ENCODE data around the gene PCDH1.

Gene PCDH1

DNA sequence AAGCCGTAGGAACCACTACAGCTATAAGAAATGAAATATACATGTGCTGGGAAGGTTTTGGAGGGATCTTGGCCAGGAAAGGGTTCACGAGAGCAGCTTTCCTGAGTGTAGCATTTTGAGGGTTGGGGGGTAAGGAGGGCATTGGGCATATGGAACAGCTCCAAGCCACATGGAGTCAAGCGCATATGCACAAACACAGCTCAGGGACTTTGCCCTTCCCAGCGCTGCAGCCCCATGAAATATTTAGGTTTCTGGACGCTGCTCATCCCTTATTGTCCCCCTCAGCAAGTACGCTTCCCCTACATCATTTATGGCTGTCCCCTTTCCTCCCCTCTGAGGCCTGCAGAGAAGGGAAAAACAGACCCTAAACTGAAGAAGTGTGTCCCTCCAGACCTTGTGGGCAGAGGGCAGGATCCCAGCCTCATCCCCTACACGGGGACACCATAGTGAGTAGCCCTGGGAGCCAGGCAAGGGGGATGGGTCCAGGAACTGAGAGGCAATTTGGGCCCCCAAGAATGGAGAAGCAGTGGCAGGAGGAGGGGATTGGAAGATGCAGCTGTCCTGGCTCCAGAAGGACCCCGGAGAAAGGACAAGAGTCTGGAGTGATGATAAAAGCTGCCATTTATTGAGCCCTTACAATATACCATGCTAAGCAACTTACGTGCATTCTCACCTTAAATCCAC is 33.7 kb downstream of the PCDH1 start:
- H2AFZ ChIP-seq (ENCODE audit: low read length): no peak overlapping the region
- no peaks in the 10 kb centered on the region for H3K9me2 ChIP-seq (replicated peaks; ENCODE audit: low read depth, low read length)
- no peak overlapping the region for H3K9ac ChIP-seq (ENCODE audit: low read depth, low read length, poor library complexity, severe bottlenecking)
- H3K79me2 ChIP-seq (ENCODE audit: insufficient read depth, low read length): no peaks in the 10 kb centered on the region
- TF ChIP-seq EZH2phosphoT487 (IDR thresholded peaks at IDR 0.05; ENCODE audit: borderline replicate concordance): no peak
- TF ChIP-seq, protein P1, sequence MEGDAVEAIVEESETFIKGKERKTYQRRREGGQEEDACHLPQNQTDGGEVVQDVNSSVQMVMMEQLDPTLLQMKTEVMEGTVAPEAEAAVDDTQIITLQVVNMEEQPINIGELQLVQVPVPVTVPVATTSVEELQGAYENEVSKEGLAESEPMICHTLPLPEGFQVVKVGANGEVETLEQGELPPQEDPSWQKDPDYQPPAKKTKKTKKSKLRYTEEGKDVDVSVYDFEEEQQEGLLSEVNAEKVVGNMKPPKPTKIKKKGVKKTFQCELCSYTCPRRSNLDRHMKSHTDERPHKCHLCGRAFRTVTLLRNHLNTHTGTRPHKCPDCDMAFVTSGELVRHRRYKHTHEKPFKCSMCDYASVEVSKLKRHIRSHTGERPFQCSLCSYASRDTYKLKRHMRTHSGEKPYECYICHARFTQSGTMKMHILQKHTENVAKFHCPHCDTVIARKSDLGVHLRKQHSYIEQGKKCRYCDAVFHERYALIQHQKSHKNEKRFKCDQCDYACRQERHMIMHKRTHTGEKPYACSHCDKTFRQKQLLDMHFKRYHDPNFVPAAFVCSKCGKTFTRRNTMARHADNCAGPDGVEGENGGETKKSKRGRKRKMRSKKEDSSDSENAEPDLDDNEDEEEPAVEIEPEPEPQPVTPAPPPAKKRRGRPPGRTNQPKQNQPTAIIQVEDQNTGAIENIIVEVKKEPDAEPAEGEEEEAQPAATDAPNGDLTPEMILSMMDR (conservative IDR thresholded peaks at IDR 0.05; ENCODE audit: low read length): no peak
- no peak overlapping the region for H3K4me2 ChIP-seq (ENCODE audit: low read depth, low read length, poor library complexity, severe bottlenecking)
- no peaks in the 10 kb centered on the region for H3F3A ChIP-seq (ENCODE audit: low read depth)
- no peaks in the 10 kb centered on the region for H3K27me3 ChIP-seq (ENCODE audit: insufficient read depth, low read length, poor library complexity, severe bottlenecking)
- H3K9me3 ChIP-seq (ENCODE audit: insufficient read depth, low read depth, low read length): no peaks in the 10 kb centered on the region
- H4K20me1 ChIP-seq (ENCODE audit: insufficient read depth, low read length, poor library complexity, severe bottlenecking): no peaks in the 10 kb centered on the region
- no peak overlapping the region for H3K4me3 ChIP-seq (ENCODE audit: low read length, poor library complexity, severe bottlenecking)
- H3K4me1 ChIP-seq (ENCODE audit: insufficient read depth, low read length, poor library complexity, severe bottlenecking): peaks cover 7% of the 10 kb centered on the region
- H3K36me3 ChIP-seq (ENCODE audit: insufficient read depth, low read length): no peaks in the 10 kb centered on the region

DNA sequence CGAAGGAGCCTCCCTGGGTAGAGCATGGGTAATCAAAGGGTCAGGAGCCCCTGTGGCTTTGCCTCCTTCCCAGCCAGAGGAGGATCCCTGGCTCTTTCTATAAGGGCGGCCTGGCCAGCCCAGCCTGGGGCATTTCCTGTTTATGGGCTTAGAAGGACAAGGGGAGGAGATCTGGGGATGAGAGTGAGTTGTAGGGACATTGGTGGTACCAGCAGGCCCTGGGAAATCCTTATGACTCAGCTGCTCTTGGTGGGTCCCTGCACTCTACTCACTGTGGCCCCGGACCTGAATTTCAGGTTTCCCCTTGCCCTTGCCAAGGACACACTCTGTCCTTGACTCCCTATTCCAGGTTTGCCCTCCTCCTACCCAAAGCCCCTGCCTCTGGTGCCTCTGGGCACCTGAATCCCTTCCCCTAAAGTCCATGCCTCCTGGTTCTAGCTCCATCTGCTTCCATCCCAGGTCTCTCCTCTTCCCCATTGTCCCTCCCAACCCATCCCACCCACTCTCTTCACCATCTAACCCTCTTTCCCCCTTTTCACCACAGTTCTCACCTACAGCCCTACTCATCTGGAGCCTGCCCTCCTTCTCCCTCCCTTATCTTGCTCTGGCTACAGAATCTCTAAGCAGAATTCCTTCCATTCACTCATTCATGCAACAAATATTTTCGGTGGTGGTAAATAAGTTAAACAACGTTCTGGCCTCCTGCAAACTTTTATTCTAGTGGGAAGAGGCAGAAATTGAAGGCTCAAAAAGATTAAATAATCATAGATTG is 34.9 kb downstream of the PCDH1 start:
- no peaks in the 10 kb centered on the region for H4K20me1 ChIP-seq (ENCODE audit: insufficient read depth, low read length, poor library complexity, severe bottlenecking)
- H3F3A ChIP-seq (ENCODE audit: low read depth): no peaks in the 10 kb centered on the region
- no peaks in the 10 kb centered on the region for H3K36me3 ChIP-seq (ENCODE audit: insufficient read depth, low read length)
- no peaks in the 10 kb centered on the region for H3K79me2 ChIP-seq (ENCODE audit: insufficient read depth, low read length)
- no peaks in the 10 kb centered on the region for H3K9me2 ChIP-seq (replicated peaks; ENCODE audit: low read depth, low read length)
- no peak overlapping the region for H3K9ac ChIP-seq (ENCODE audit: low read depth, low read length, poor library complexity, severe bottlenecking)
- no peak overlapping the region for H3K4me2 ChIP-seq (ENCODE audit: low read depth, low read length, poor library complexity, severe bottlenecking)
- no peaks in the 10 kb centered on the region for H3K4me1 ChIP-seq (ENCODE audit: insufficient read depth, low read length, poor library complexity, severe bottlenecking)
- TF ChIP-seq, protein P1 (conservative IDR thresholded peaks at IDR 0.05; ENCODE audit: low read length): no peak
- TF ChIP-seq EZH2phosphoT487 (IDR thresholded peaks at IDR 0.05; ENCODE audit: borderline replicate concordance): no peak
- no peaks in the 10 kb centered on the region for H3K9me3 ChIP-seq (ENCODE audit: insufficient read depth, low read depth, low read length)
- H2AFZ ChIP-seq (ENCODE audit: low read length): no peak overlapping the region
- H3K4me3 ChIP-seq (ENCODE audit: low read length, poor library complexity, severe bottlenecking): no peak overlapping the region
- H3K27me3 ChIP-seq (ENCODE audit: insufficient read depth, low read length, poor library complexity, severe bottlenecking): no peaks in the 10 kb centered on the region

DNA sequence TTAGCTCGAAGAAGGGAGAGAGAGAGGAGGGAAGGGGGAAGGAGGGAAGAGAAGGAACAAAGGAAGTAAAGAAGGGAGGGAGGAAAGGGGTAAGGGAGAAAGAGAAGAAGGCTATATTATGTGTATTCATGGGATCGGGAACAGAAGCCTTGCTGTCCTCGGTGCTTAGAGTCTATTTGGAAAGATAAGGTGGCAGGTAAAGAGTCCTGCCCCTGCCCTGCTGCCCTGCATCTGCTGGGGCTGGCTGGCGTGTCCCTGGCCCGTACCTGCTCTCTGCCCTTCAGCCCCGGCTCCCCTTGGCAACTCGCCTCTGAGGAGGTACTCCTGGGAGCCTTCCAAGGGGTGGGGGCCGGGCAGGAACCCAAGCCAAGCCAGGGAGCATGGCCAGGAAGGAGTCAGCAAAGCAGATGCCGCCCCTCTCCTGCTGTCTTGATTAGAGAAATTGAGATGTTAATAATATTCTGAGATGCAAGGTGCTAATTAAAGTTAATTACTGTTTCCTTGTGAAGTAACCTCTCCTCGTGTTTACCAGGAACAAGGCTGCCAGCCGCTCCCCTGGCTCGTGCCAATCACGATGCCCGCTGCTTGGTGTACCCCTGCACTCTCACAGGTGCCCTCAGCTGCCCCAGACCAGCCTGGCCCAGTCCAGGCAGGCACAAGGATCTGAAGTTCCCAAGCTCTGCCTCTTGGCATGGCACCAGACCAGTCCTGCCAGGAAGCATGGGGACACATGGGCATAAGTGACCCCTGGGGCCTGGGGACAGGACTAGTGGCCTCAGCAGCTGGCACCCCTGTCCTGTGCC is 36.6 kb downstream of the PCDH1 start:
- no peaks in the 10 kb centered on the region for H3K27me3 ChIP-seq (ENCODE audit: insufficient read depth, low read length, poor library complexity, severe bottlenecking)
- H3K4me2 ChIP-seq (ENCODE audit: low read depth, low read length, poor library complexity, severe bottlenecking): no peak overlapping the region
- TF ChIP-seq, protein P1 (conservative IDR thresholded peaks at IDR 0.05; ENCODE audit: low read length): no peak
- no peak for TF ChIP-seq EZH2phosphoT487 (IDR thresholded peaks at IDR 0.05; ENCODE audit: borderline replicate concordance)
- no peak overlapping the region for H3K4me3 ChIP-seq (ENCODE audit: low read length, poor library complexity, severe bottlenecking)
- H3K36me3 ChIP-seq (ENCODE audit: insufficient read depth, low read length): no peaks in the 10 kb centered on the region
- no peaks in the 10 kb centered on the region for H4K20me1 ChIP-seq (ENCODE audit: insufficient read depth, low read length, poor library complexity, severe bottlenecking)
- H3F3A ChIP-seq (ENCODE audit: low read depth): no peaks in the 10 kb centered on the region
- H3K4me1 ChIP-seq (ENCODE audit: insufficient read depth, low read length, poor library complexity, severe bottlenecking): no peaks in the 10 kb centered on the region
- H3K79me2 ChIP-seq (ENCODE audit: insufficient read depth, low read length): no peaks in the 10 kb centered on the region
- no peaks in the 10 kb centered on the region for H3K9me3 ChIP-seq (ENCODE audit: insufficient read depth, low read depth, low read length)
- no peak overlapping the region for H3K9ac ChIP-seq (ENCODE audit: low read depth, low read length, poor library complexity, severe bottlenecking)
- no peaks in the 10 kb centered on the region for H3K9me2 ChIP-seq (replicated peaks; ENCODE audit: low read depth, low read length)
- no peak overlapping the region for H2AFZ ChIP-seq (ENCODE audit: low read length)
